Activated CD8-positive, alpha-beta memory T cell treated with anti-CD3 and anti-CD28 coated beads for 48 hours (primary cell): ENCODE measurements around the gene CIDEB.
"Not testable (repeated sequence)": the region's sequence is repeated elsewhere in the genome, so short reads cannot be mapped to it uniquely, and the experiment has no call there.

Experiments used
- DNase-seq, 3 experiments: peaks; one replicate each; pipeline ENCODE4 v3.0.0-alpha.2; 2020; ENCODE audit warnings: low read depth in 2 of 3, low spot score in 2 of 3

CIDEB gene

DNA sequence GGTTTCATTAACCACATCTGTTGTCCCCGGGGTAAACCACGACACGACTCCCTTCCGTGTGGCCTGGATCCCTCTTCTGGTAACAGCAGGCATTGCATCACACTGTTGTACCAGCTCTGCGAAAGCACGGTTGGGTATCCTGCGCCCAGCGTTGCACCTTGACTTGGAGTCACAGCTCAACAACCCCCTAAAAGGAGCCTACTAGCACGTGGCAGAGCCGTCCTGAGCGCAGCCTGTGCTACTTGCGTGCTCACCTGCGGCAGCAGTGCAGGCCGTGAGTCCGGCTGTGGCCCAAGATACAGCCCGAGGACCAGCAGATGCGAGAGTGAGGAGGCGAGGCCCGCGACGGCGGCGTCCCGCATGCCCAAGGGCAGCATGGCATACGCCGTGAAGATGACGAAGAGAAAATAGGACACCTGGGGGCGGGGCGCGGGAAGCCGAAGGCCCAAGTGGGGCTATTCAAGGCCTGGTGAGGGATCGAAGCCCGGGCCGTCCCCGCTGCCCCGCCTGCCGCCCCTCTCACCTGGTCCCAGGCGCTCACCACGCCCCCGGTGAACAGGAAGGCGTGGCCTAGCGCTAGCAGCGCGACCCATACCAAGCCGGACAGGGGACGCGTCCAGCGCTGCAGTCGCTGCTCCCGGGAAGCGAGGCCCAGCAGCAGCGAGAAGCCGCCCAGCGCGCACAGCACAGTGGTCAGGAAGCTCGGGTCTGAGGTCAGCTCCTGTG, 24.7 kb upstream of the CIDEB start:
- DNase-seq = peak in 1 of 3 experiments; percentile 55

GRCh38 chr14:24331731-24332267, 24.0 kb upstream of the CIDEB start:
- no peak for DNase-seq

DNA sequence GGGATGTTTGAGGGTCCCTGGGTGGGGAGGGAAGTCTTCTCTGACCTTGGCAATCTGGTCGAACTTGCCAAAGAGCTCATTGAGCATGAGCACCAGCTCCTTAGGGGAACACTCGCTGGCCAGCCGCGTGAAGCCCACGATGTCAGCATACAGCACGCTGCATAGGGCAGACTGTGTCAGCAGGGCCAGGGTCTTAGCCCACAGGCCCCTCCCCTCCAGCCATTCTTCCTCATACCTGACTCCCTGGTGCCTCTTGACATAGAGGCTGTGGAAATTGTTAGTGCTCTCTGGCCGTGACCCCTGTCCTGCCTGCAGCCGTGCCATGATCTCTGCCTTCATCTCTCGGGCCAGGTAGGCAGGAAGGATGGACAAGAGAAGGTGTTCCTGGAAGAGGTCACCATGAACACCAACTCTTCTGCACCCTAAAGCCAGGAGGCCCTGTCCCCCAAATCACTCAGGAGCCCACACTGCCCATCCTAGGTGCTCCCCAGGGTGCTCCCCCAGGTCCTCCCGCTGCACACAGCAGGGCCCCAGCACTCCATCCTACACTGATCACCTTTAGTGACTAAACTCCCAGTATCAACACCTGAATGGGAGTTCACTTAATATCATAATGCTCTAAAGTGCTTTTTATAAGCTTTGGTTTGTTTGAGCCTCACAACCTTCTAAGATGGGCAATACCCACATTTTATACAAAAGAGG, 23.3 kb upstream of the CIDEB start:
- DNase-seq = no peak

- peak in 1 of 3 experiments; percentile 52 for DNase-seq
These were observed 22.0 kb upstream of the CIDEB start for GRCh38 chr14:24329736-24330135.

- DNase-seq = no peak
These were observed 21.4 kb upstream of the CIDEB start for GRCh38 chr14:24329073-24329663.

GRCh38 chr14:24327914-24328313, 20.1 kb upstream of the CIDEB start:
- DNase-seq = not testable (repeated sequence)

DNA sequence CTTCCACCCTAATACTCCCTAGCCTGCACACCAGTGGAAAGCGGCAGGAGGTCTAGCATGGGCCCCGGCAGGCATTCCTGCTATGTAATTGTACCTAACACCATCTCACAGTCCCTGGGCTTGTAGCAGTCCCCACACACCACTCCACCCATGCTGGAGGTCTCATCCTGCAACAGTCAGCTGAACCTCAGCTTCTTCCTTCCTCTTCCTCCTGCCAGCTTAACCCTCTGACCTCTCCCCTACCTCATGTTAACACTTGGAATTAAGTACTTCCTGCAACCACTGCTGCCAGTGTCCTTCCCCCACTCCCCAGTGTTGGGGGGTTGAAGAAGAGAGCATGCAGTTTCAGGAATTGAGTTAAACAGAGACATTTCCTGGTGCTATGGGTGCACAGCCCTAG, 19.5 kb upstream of the CIDEB start:
- DNase-seq = no peak

- no peak for DNase-seq
These were observed 18.2 kb upstream of the CIDEB start for GRCh38 chr14:24325963-24326362.

DNA sequence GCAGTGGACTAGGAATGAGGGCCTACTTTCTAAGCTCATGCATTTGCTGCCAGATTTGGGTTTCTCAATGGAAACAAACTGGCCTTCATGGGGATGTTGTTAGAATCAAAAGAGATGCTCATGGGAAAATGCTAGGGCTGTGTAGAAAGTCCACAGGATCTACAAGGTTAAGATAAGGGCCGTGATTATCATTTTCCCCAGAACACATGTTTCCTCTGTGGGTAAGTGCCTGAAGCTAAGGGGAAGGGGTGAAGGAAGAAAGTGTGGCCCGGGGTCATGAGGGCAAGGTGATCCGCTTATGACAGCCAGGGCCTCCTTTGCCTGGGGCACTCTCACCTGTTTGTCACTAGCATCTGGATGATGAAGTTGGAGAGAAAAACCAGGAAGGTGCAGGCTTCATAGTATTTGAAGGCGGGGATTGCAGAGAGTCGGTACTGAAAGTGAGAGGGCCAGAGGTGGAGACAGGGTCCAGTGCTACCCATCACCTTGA, 17.3 kb upstream of the CIDEB start:
- no peak for DNase-seq

DNA sequence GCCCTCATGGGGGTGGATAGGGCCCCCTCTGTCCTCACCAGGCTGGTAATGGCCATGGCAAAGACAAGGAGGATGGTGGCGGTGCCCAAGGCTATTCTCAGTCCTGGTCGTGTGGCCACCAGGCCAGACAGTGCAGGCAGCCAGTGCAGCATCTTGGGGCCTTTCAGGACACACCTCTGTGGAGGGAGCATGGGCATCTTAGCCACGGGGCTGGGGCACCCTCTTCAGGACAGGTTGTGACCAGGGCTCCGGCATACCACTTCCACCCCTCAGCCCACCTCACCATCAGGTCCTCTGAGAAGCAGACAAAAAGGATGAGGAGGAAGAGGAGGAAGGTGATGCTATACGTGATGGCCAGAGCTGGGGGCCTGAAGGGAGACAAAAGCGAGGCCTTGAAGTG, 16.2 kb upstream of the CIDEB start:
- no peak for DNase-seq

DNA sequence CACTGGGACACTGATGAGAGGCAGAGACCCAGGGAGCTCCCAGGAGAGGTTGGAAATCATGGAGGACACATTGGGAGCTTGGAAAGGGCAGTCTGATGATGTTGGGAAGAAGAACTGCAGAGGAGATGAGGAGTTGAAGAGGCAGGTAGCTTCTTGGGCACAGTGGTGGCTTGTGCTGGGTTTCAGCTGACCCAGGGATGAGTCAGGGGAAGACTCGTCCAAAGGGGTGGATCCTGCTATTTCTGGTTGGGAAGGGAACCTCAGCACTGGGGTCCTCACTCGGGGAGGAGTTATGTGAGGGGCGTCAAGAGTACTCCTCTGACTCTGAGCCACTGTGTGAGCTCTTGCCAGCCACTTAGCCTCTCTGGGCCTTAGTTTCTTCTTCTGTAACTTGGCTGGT, 15.6 kb upstream of the CIDEB start:
- DNase-seq = no peak

- no peak for DNase-seq
These were observed 14.9 kb upstream of the CIDEB start for GRCh38 chr14:24322672-24323071.

- no peak for DNase-seq
These were observed 13.6 kb upstream of the CIDEB start for GRCh38 chr14:24321212-24321975.

GRCh38 chr14:24317141-24317928, 9.6 kb upstream of the CIDEB start:
- DNase-seq = no peak

DNA sequence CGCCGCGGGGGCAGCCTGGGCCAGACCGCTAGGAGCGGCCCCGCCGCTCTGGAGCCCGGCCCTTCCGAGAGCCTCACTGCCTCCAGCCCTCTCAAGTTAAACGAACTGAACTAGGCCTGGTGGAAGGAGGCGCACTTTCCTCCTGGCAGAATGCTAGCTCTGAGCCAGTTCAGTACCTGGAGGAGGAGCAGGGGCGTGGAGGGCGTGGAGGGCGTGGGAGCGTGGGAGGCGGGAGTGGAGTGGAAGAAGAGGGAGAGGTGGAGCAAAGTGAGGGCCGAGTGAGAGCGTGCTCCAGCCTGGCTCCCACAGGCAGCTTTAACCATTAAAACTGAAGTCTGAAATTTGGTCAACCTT, 8.8 kb upstream of the CIDEB start:
- DNase-seq = no peak

DNA sequence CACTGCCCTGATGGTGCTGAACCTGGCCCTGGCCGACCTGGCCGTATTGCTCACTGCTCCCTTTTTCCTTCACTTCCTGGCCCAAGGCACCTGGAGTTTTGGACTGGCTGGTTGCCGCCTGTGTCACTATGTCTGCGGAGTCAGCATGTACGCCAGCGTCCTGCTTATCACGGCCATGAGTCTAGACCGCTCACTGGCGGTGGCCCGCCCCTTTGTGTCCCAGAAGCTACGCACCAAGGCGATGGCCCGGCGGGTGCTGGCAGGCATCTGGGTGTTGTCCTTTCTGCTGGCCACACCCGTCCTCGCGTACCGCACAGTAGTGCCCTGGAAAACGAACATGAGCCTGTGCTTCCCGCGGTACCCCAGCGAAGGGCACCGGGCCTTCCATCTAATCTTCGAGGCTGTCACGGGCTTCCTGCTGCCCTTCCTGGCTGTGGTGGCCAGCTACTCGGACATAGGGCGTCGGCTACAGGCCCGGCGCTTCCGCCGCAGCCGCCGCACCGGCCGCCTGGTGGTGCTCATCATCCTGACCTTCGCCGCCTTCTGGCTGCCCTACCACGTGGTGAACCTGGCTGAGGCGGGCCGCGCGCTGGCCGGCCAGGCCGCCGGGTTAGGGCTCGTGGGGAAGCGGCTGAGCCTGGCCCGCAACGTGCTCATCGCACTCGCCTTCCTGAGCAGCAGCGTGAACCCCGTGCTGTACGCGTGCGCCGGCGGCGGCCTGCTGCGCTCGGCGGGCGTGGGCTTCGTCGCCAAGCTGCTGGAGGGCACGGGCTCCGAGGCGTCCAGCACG, 8.2 kb upstream of the CIDEB start:
- DNase-seq = no peak

DNA sequence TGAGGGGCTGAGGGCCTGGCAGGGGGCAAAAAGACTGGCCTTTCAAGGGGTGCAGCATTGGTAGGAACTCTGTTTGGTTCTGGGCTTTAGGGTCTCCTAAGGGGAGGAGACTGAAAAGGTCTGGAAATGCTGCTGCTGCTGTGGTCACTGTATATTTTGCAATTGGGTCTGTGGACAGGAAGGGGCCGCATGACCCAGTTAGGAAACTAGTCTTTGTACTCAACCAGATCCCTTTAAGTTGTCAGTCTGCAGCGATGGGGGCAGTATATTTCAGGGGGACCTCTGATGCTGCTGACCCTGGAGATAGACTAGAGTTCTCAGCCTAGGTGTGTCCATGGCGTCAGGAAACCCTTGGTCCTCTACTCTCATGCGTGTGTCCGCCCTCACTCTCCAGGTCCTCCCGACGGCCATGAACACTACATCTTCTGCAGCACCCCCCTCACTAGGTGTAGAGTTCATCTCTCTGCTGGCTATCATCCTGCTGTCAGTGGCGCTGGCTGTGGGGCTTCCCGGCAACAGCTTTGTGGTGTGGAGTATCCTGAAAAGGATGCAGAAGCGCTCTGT, 7.5 kb upstream of the CIDEB start:
- DNase-seq = no peak

- no peak for DNase-seq
These were observed 6.8 kb upstream of the CIDEB start for GRCh38 chr14:24314377-24315193.

DNA sequence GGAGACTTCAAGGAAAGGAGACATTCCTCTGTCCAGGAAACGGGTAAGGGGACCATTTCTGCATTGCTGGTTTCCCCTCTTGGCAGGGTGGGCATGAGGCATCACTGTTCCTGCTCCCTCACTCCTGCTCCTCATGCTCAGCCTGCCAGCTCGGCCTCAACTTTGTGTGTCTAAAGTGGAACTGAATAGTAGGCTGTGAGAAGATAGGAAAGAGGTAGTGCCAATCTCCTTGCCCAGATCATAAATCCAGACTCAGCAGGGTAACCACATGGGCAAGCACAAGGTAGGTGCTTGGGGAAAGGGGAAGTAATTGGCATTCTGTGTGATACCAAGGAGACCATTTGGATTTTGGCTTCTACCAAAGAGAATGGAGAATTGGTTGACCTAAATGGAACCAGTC, 6.1 kb upstream of the CIDEB start:
- no peak for DNase-seq
